HG02938 (cell line): ENCODE data around the gene SPAST.
"Not testable (repeated sequence)": the region's sequence is repeated elsewhere in the genome, so short reads cannot be mapped to it uniquely, and the experiment has no call there.

Experiments
- ATAC-seq: cut with Tn5 transposase; IDR thresholded peaks from one replicate; pipeline ENCODE4 v1.9.1; 2021; ENCODE audit warnings: mild to moderate bottlenecking, moderate library complexity; ENCODE audit not compliant: unreplicated experiment

The SPAST gene

GRCh38 chr2:32063310-32064020, at the start of gene SPAST:
Gene SPAST (plus strand): TSS chr2:32063556. CDS start chr2:32063832, 276 bp downstream.
- ATAC-seq: peak; percentile 95

GRCh38 chr2:32018789-32019482, 44.4 kb upstream of the SPAST start:
- ATAC-seq: not testable (repeated sequence)

GRCh38 chr2:32034198-32034887, 29.0 kb upstream of the SPAST start:
- ATAC-seq: not testable (repeated sequence)

GRCh38 chr2:32039447-32040219, 23.7 kb upstream of the SPAST start, which contains the start of gene DPY30:
Gene DPY30 (minus strand): TSS chr2:32039805. CDS start chr2:32039456, 349 bp downstream.
- peak; percentile 75 for ATAC-seq

- ATAC-seq: no peak
Observed at GRCh38 chr2:32043561-32043960, 19.8 kb upstream of the SPAST start.

- ATAC-seq: no peak
Observed at GRCh38 chr2:32051836-32052439, 11.4 kb upstream of the SPAST start.

GRCh38 chr2:32054583-32054982, 8.8 kb upstream of the SPAST start:
- not testable (repeated sequence) for ATAC-seq

GRCh38 chr2:32058130-32058529, 5.2 kb upstream of the SPAST start:
- ATAC-seq: no peak

- no peak for ATAC-seq
Observed at GRCh38 chr2:32060266-32060665, 3.1 kb upstream of the SPAST start.

GRCh38 chr2:32061430-32061829, 1.9 kb upstream of the SPAST start:
- no peak for ATAC-seq

GRCh38 chr2:32061973-32062861, 1.1 kb upstream of the SPAST start:
- no peak for ATAC-seq

- ATAC-seq: peak; percentile 5
Observed at GRCh38 chr2:32064021-32064601, 755 bp downstream of the SPAST start.

GRCh38 chr2:32064713-32065112, 1.4 kb downstream of the SPAST start:
- ATAC-seq: no peak

GRCh38 chr2:32067549-32067948, 4.2 kb downstream of the SPAST start:
- no peak for ATAC-seq

- no peak for ATAC-seq
Observed at GRCh38 chr2:32074134-32074506, 10.8 kb downstream of the SPAST start.

- ATAC-seq: no peak
Observed at GRCh38 chr2:32095671-32096070, 32.3 kb downstream of the SPAST start.

- ATAC-seq: no peak
Observed at GRCh38 chr2:32108111-32108510, 44.8 kb downstream of the SPAST start.

- no peak for ATAC-seq
Observed at GRCh38 chr2:32118055-32118454, 54.7 kb downstream of the SPAST start.

GRCh38 chr2:32119161-32119560, 55.8 kb downstream of the SPAST start:
- no peak for ATAC-seq
